PC-3 (cell line): ENCODE measurements around the gene TTC28.

ENCODE experiments used
- EZH2 ChIP-seq: fragments of 300-600 bp; sonication (generic); IDR thresholded peaks from one replicate; pipeline ENCODE4 v1.6.1; 2017; ENCODE audit warnings: antibody characterized with exemption, mild to moderate bottlenecking, low read length; ENCODE audit not compliant: unreplicated experiment
- EZH2phosphoT487 ChIP-seq: fragments of 300-600 bp; sonication (generic); IDR thresholded peaks from 2 replicates; pipeline ENCODE4 v1.6.1; 2018; ENCODE audit warnings: mild to moderate bottlenecking, antibody characterized with exemption, low read length, borderline replicate concordance
- TF ChIP-seq, protein P1 (sequence below): fragments of 300-600 bp; sonication (generic); conservative IDR thresholded peaks from 2 replicates; pipeline ENCODE4 v1.5.1; 2017; ENCODE audit warnings: antibody characterized with exemption, low read depth, mild to moderate bottlenecking, low read length

DNA sequence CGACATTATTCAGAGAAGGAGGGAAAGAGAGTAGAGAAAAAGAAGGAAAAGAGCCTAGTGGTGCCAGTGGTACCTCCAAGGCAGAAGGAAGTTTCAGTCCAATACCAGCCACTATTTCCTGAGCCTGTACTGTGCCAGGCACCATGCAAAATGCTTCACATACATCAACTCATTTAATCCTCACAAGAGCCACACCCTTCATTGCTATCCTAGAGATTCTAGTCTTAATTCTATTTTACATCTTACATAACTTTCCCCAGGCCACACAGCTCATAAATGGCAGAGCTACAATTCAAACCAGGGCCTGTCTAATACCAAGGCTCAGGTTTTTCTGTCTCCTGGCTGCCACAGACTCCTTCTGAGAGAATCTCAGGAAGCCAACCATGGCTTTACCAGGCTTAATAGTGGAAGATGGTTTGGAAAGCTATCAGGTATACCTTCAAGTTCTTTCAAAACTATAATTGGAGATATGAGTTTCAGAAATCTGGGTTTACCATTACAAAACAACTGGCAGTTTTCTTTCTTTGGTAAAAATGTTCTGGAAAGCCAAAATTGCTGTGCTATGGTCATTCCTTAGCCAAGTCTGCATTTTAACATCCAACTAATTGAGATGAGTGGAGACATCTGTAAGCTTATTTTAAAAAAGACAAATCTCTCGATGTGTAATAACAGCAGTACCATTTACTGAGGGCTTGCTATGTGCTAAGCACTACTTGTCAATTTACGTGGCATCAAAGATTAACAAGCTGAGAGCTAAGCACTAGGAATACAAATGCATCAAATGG is 535.5 kb downstream of the TTC28 start:
- TF ChIP-seq EZH2 (no peak), EZH2phosphoT487 (no peak)
- TF ChIP-seq, protein P1, sequence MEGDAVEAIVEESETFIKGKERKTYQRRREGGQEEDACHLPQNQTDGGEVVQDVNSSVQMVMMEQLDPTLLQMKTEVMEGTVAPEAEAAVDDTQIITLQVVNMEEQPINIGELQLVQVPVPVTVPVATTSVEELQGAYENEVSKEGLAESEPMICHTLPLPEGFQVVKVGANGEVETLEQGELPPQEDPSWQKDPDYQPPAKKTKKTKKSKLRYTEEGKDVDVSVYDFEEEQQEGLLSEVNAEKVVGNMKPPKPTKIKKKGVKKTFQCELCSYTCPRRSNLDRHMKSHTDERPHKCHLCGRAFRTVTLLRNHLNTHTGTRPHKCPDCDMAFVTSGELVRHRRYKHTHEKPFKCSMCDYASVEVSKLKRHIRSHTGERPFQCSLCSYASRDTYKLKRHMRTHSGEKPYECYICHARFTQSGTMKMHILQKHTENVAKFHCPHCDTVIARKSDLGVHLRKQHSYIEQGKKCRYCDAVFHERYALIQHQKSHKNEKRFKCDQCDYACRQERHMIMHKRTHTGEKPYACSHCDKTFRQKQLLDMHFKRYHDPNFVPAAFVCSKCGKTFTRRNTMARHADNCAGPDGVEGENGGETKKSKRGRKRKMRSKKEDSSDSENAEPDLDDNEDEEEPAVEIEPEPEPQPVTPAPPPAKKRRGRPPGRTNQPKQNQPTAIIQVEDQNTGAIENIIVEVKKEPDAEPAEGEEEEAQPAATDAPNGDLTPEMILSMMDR: no peak
